ENCODE measurements around the gene PPP5C. TPM values are rescaled to one million over a fixed set of nuclear protein-coding genes. Genes with fewer than 3 reads are reported as not detected.

PPP5C gene
- total and polyA plus RNA-seq, 2 of the 8 experiments (the other 6 are each of a cell fraction or from before 2014, with no cell fraction given): 112 to 156 TPM

GRCh38 chr19:46381346-46381745 is 34.5 kb downstream of the PPP5C start:
- Histone ChIP-seq H2BK20ac (ENCODE audit: low read length) (no peak overlapping the region), H2BK5ac (ENCODE audit: low read depth, low read length) (no peak overlapping the region), H3K9ac (replicated peaks in 1 of 4; ENCODE audit: extremely low read depth in 1 of 4, low read depth in 3 of 4, low read length in 3 of 4) (no peak overlapping the region), H3K56ac (replicated peaks; ENCODE audit: insufficient read length, low read depth, low read length) (no peak overlapping the region), H3K18ac (ENCODE audit: extremely low read depth, low read length) (no peak overlapping the region), H3K9me3 (ENCODE audit: insufficient read depth in 2 of 2, low read depth in 1 of 2, low read length in 1 of 2) (no peaks in the 10 kb centered on the region), H4K8ac (ENCODE audit: extremely low read depth, insufficient read depth, low read length) (no peak overlapping the region), H4K20me1 (replicated peaks in 1 of 2; ENCODE audit: control insufficient read depth in 1 of 2, insufficient read depth in 2 of 2, low read length in 2 of 2) (peaks cover 2 to 5% of the 10 kb centered on the region in 2 experiments), H3K36me3 (ENCODE audit: control insufficient read depth in 2 of 4, insufficient read depth in 4 of 4, low read length in 3 of 4) (peaks cover 16 to 57% (median 37%) of the 10 kb centered on the region in 4 experiments), H3K23me2 (ENCODE audit: low read depth, low read length) (no peaks in the 10 kb centered on the region), H2BK12ac (ENCODE audit: low read depth, low read length) (no peak overlapping the region), H2AFZ (ENCODE audit: low read length) (no peak overlapping the region), H3K79me1 (ENCODE audit: low read depth, low read length) (peaks cover 3% of the 10 kb centered on the region; the same call in 1 of the 2 replicates), H2AK5ac (ENCODE audit: low read depth, low read length) (no peak overlapping the region), H3K27ac (ENCODE audit: low read depth, low read length) (no peak overlapping the region), H3K23ac (ENCODE audit: insufficient read length) (no peak overlapping the region), H3K79me2 (ENCODE audit: control insufficient read depth in 1 of 2, insufficient read depth in 2 of 2, low read length in 2 of 2) (peaks cover 0 to 8% of the 10 kb centered on the region in 2 experiments; a peak in 1 of 4 replicates), H2BK15ac (ENCODE audit: low read length) (no peak overlapping the region), H3K4me3 (ENCODE audit: extremely low read depth in 1 of 4, insufficient read depth in 2 of 4, low read depth in 3 of 4, low read length in 4 of 4) (no peak overlapping the region), H3K14ac (ENCODE audit: insufficient read length) (no peak overlapping the region), H2BK120ac (replicated peaks; ENCODE audit: low read depth, low read length) (no peak overlapping the region), H3K4me1 (replicated peaks in 1 of 4; ENCODE audit: control insufficient read depth in 3 of 4, insufficient read depth in 4 of 4, low read length in 3 of 4) (peaks cover 0 to 2% (median 0%) of the 10 kb centered on the region in 4 experiments; a peak in 2 of 7 replicates), H3K27me3 (replicated peaks in 1 of 4; ENCODE audit: control insufficient read depth in 3 of 4, extremely low read depth in 1 of 4, insufficient read depth in 3 of 4, low read length in 3 of 4) (no peaks in the 10 kb centered on the region), H3K4me2 (ENCODE audit: insufficient read depth in 1 of 2, low read depth in 2 of 2, low read length in 2 of 2) (no peak overlapping the region), H4K5ac (ENCODE audit: insufficient read length, low read depth, low read length) (no peak overlapping the region), H4K91ac (replicated peaks; ENCODE audit: insufficient read length, low read length) (no peak overlapping the region), H3K4ac (replicated peaks; ENCODE audit: insufficient read length, low read depth, low read length) (no peak overlapping the region)
- POLR2A ChIA-PET (ENCODE audit: partially characterized antibody): interaction anchor here (0.9 to 1.8 kb wide), 3 partner anchors 9 to 22 kb away, joined by 3 to 5 read pairs (median 3); no protein-coding TSS in a partner anchor
- WGBS, 2 experiments (ENCODE audit: extremely low coverage in 1 of 2, insufficient coverage in 1 of 2, insufficient read length in 1 of 2, insufficient replicate concordance in 2 of 2, low coverage in 1 of 2, low lambda C conversion rate in 2 of 2, missing lambda C conversion rate in 1 of 2): 93% methylated on average over 2 of the region's 2 CpGs; no CpG with 5 or more reads in 1 of the 2 experiments
- DNase-seq (ENCODE audit: low read depth in 1 of 2, low spot score in 2 of 2) (no peak), FAIRE-seq (no peak)
- TF ChIP-seq SIN3A (conservative IDR thresholded peaks at IDR 0.05 in 1 of 2, IDR thresholded peaks at IDR 0.05 in 1 of 2; ENCODE audit: low read depth in 1 of 2, low read length in 2 of 2): no peak
- no peak for TF ChIP-seq YY1 (IDR thresholded peaks at IDR 0.05; ENCODE audit: low read depth, low read length)
- no peak for TF ChIP-seq SRF (IDR thresholded peaks at IDR 0.05; ENCODE audit: low read depth, low read length)
- TF ChIP-seq TCF12 (IDR thresholded peaks at IDR 0.05; ENCODE audit: low read depth, low read length): no peak
- no peak for TF ChIP-seq SP4 (IDR thresholded peaks at IDR 0.05; ENCODE audit: low read length)
- CTCF ChIA-PET (ENCODE audit: partially characterized antibody): interaction anchor here (0.7 to 2.8 kb wide), 6 partner anchors 9 to 139 kb away, joined by 3 to 20 read pairs (median 3); no protein-coding TSS in a partner anchor

Data from H1 (cell line).